Measurements from ENCODE around the gene CCR3. TPM values are rescaled to one million over a fixed set of nuclear protein-coding genes. Genes with fewer than 3 reads are reported as not detected.

Gene CCR3
- total RNA-seq, 2 donors from 2014 or later, result not detected

GRCh38 chr3:46282041-46282440 lies 39.8 kb downstream of the CCR3 start:
- Histone ChIP-seq H3K4me3 (no peak overlapping the region), H3K27me3 (no peaks in the 10 kb centered on the region), H3K36me3 (replicated peaks in 1 of 2; ENCODE audit: insufficient read depth in 1 of 2, low read depth in 2 of 2) (no peaks in the 10 kb centered on the region), H3K9me3 (peaks cover 0 to 14% (median 0%) of the 10 kb centered on the region in 3 donors), H3K4me1 (no peaks in the 10 kb centered on the region), H3K27ac (no peak overlapping the region)
- intact Hi-C loops (cut with DNase I), result no loop called here
- TF ChIP-seq CTCF (IDR thresholded peaks at IDR 0.05), result no peak
- no peak for TF ChIP-seq POLR2A (IDR thresholded peaks at IDR 0.05)
- DNase-seq (no peak), ATAC-seq (no peak)
- 41 to 46% methylated on average over 4 of the region's 4 CpGs for WGBS, 2 donors

GRCh38 chr3:46282696-46283095 lies 40.4 kb downstream of the CCR3 start:
- H3K27me3 ChIP-seq, result no peaks in the 10 kb centered on the region
- H3K36me3 ChIP-seq (replicated peaks in 1 of 2; ENCODE audit: insufficient read depth in 1 of 2, low read depth in 2 of 2), result no peaks in the 10 kb centered on the region
- H3K9me3 ChIP-seq, result peaks cover 0 to 14% (median 0%) of the 10 kb centered on the region in 3 donors
- ATAC-seq (no peak), DNase-seq (no peak)
- H3K27ac ChIP-seq, result no peak overlapping the region
- intact Hi-C loops (cut with DNase I), result no loop called here
- WGBS, 2 donors, result 70 to 81% methylated on average over 2 of the region's 2 CpGs
- no peaks in the 10 kb centered on the region for H3K4me1 ChIP-seq
- no peak for TF ChIP-seq POLR2A (IDR thresholded peaks at IDR 0.05)
- no peak for TF ChIP-seq CTCF (IDR thresholded peaks at IDR 0.05)
- H3K4me3 ChIP-seq, result no peak overlapping the region

- no peak overlapping the region for H3K4me3 ChIP-seq
- 59 to 94% methylated on average over 2 of the region's 2 CpGs for WGBS, 2 donors
- no peaks in the 10 kb centered on the region for H3K4me1 ChIP-seq
- intact Hi-C loops (cut with DNase I), result no loop called here
- H3K9me3 ChIP-seq, result peaks cover 0 to 9% (median 0%) of the 10 kb centered on the region in 3 donors
- DNase-seq (no peak), ATAC-seq (no peak)
- no peak for TF ChIP-seq CTCF (IDR thresholded peaks at IDR 0.05)
- TF ChIP-seq POLR2A (IDR thresholded peaks at IDR 0.05), result no peak
- no peaks in the 10 kb centered on the region for H3K36me3 ChIP-seq (replicated peaks in 1 of 2; ENCODE audit: insufficient read depth in 1 of 2, low read depth in 2 of 2)
- H3K27ac ChIP-seq, result no peak overlapping the region
- H3K27me3 ChIP-seq, result no peaks in the 10 kb centered on the region
These were observed 41.7 kb downstream of the CCR3 start for GRCh38 chr3:46283881-46284450.

GRCh38 chr3:46284981-46285683 lies 42.9 kb downstream of the CCR3 start:
- Histone ChIP-seq H3K27ac (no peak overlapping the region), H3K9me3 (no peaks in the 10 kb centered on the region), H3K4me3 (no peak overlapping the region), H3K27me3 (no peaks in the 10 kb centered on the region), H3K36me3 (replicated peaks in 1 of 2; ENCODE audit: insufficient read depth in 1 of 2, low read depth in 2 of 2) (no peaks in the 10 kb centered on the region), H3K4me1 (no peaks in the 10 kb centered on the region)
- TF ChIP-seq CTCF (IDR thresholded peaks at IDR 0.05) (no peak), POLR2A (IDR thresholded peaks at IDR 0.05) (no peak)
- DNase-seq, result peak in 1 of 4 donors; percentile 12
- intact Hi-C loops (cut with DNase I), result no loop called here
- WGBS, 2 donors, result 67 to 71% methylated on average over 6 of the region's 6 CpGs
- ATAC-seq, result no peak

Data from body of pancreas (tissue), 4 donors.